MCF 10A (cell line): ENCODE data around the gene UNC79. TPM values are rescaled to one million over a fixed set of nuclear protein-coding genes. Genes with fewer than 3 reads are reported as not detected.
"Not testable (repeated sequence)": the region's sequence is repeated elsewhere in the genome, so short reads cannot be mapped to it uniquely, and the experiment has no call there.

Experiments
- BruUV-seq: library from RNA; stranded (reverse); fragments of 400-500 nt; replicated peaks from 2 replicates; lab custom pipeline; 2021; lab: Mats Ljungman, UMichigan
- CTCF ChIA-PET: fragments of 300-600 bp; sonication (Branson Sonifier 250); formaldehyde crosslinking; extraction: SDS; loops from one replicate; lab custom pipeline; 2021; ENCODE audit warnings: antibody characterized with exemption, inconsistent platforms; lab: Yijun Ruan, JAX
- POLR2A ChIA-PET: fragments of 300-600, 350-650 bp; sonication (Branson Sonifier 250); formaldehyde crosslinking; extraction: SDS; loops from one replicate; lab custom pipeline; 2020; ENCODE audit warnings: antibody characterized with exemption, inconsistent platforms; lab: Yijun Ruan, JAX
- DNase-seq: peaks from one replicate; pipeline ENCODE4 v3.0.0-alpha.2; 2018; ENCODE audit not compliant: unreplicated experiment
- H3K27ac Mint-ChIP-seq: one replicate; pipeline ENCODE4 v1.8.0; 2022; ENCODE audit warnings: mild to moderate bottlenecking, low read depth, mixed read lengths; ENCODE audit not compliant: unreplicated experiment
- H3K27me3 Mint-ChIP-seq: one replicate; pipeline ENCODE4 v1.8.0; 2022; ENCODE audit warnings: mixed read lengths; ENCODE audit not compliant: insufficient read depth, unreplicated experiment
- H3K36me3 Mint-ChIP-seq: one replicate; pipeline ENCODE4 v1.8.0; 2022; ENCODE audit warnings: mild to moderate bottlenecking, moderate library complexity, mixed read lengths; ENCODE audit not compliant: insufficient read depth, unreplicated experiment
- H3K4me1 Mint-ChIP-seq: one replicate; pipeline ENCODE4 v1.8.0; 2022; ENCODE audit warnings: mixed read lengths; ENCODE audit not compliant: insufficient read depth, unreplicated experiment
- H3K4me3 Mint-ChIP-seq: one replicate; pipeline ENCODE4 v1.8.0; 2022; ENCODE audit warnings: mild to moderate bottlenecking, moderate library complexity, mixed read lengths; ENCODE audit not compliant: unreplicated experiment
- H3K9me3 Mint-ChIP-seq: one replicate; pipeline ENCODE4 v1.8.0; 2022; ENCODE audit warnings: mixed read lengths; ENCODE audit not compliant: unreplicated experiment
- intact Hi-C: fragments of 100-400 bp; cut with micrococcal nuclease; formaldehyde crosslinking; loops from 2 replicates; pipeline ENCODE4 v1.14.1; 2022
- total RNA-seq: library from RNA; stranded (reverse); gene quantifications from 2 replicates; pipeline ENCODE4 v1.2.3, GENCODE V29; 2022
- TF ChIP-seq, protein P1 (sequence below): fragments of 200-600 bp; IDR thresholded peaks from one replicate; pipeline ENCODE4 v1.8.0; 2022; ENCODE audit warnings: antibody characterized with exemption, mild to moderate bottlenecking; ENCODE audit not compliant: unreplicated experiment

Gene UNC79
- total RNA-seq, 1 experiment from 2014 or later, result 0.05 TPM

DNA sequence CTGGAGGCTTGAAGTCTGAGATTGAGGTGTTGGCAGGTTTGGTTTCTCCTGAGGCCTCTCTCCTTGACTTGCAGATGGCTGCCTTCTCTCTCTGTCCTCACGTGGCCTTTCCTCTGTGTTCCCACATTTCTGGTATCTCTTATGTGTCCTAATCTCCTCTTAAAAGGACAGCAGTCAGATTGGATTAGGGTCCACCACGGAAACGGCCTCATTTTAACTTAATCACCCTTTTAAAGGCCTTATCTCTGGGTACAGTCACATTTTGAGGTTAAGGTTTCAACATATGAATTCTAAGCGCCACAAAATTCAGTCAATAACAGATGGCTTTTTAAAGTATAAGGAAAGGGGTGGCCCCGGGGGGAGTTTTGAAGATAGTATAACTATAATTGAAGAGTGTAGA, 33.5 kb downstream of the UNC79 start:
- TF ChIP-seq, protein P1, sequence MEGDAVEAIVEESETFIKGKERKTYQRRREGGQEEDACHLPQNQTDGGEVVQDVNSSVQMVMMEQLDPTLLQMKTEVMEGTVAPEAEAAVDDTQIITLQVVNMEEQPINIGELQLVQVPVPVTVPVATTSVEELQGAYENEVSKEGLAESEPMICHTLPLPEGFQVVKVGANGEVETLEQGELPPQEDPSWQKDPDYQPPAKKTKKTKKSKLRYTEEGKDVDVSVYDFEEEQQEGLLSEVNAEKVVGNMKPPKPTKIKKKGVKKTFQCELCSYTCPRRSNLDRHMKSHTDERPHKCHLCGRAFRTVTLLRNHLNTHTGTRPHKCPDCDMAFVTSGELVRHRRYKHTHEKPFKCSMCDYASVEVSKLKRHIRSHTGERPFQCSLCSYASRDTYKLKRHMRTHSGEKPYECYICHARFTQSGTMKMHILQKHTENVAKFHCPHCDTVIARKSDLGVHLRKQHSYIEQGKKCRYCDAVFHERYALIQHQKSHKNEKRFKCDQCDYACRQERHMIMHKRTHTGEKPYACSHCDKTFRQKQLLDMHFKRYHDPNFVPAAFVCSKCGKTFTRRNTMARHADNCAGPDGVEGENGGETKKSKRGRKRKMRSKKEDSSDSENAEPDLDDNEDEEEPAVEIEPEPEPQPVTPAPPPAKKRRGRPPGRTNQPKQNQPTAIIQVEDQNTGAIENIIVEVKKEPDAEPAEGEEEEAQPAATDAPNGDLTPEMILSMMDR, result no peak
- Mint-ChIP-seq H3K4me3 (no peak overlapping the region), H3K36me3 (no peaks in the 10 kb centered on the region), H3K27me3 (peaks cover 40% of the 10 kb centered on the region), H3K9me3 (no peaks in the 10 kb centered on the region), H3K27ac (no peak overlapping the region), H3K4me1 (no peaks in the 10 kb centered on the region)
- ChIA-PET CTCF (no interaction called here), POLR2A (no interaction called here)
- BruUV-seq, result no TSS peak
- intact Hi-C loops, result no loop called here
- DNase-seq, result no peak

DNA sequence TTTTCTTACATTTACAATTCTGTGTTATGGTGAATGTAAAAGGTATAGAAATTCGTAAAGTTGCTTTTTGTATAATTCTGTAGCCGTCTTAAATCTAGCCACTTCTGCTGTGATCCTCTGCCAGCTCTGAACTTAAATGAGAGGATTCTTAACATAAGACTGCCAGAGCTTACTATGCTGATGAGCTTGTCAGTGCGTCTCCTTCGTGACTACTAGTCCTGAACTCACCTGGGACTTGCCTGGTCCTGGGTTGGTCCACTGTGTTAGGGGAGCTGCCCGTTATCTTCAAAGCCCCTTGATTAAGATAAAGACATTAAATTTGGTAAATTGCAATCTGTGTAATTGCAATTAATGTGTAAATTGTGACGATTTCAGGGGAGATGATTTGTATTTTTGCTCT, 44.7 kb downstream of the UNC79 start:
- Mint-ChIP-seq H3K27me3 (peaks cover 88% of the 10 kb centered on the region), H3K4me1 (no peaks in the 10 kb centered on the region), H3K9me3 (no peaks in the 10 kb centered on the region), H3K27ac (no peak overlapping the region), H3K4me3 (no peak overlapping the region), H3K36me3 (no peaks in the 10 kb centered on the region)
- ChIA-PET CTCF (no interaction called here), POLR2A (no interaction called here)
- no TSS peak for BruUV-seq
- intact Hi-C loops, result no loop called here
- no peak for DNase-seq
- TF ChIP-seq, protein P1, result no peak

DNA sequence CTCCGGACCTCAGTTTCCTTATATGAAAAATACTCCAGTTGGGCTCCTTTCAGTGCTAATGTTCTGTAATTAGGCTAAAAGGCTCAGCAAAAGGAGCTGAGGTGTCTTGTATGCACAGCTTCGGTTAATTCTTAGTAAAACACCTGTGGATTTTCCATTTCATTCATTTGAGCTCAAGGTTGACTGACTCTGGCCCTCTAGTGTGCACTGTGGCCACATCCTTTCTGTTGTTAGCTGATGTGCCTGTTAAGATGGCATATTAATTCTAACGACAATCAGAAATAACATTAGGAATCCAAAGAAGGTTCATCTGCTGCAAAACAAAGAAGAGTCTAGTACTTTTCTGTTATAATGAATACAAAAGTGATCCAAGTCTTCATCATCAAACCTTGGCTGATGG, 45.6 kb downstream of the UNC79 start:
- intact Hi-C loops, result no loop called here
- Mint-ChIP-seq H3K9me3 (no peaks in the 10 kb centered on the region), H3K27me3 (peaks cover 87% of the 10 kb centered on the region), H3K36me3 (no peaks in the 10 kb centered on the region), H3K4me3 (no peak overlapping the region), H3K4me1 (no peaks in the 10 kb centered on the region), H3K27ac (no peak overlapping the region)
- POLR2A ChIA-PET, result no interaction called here
- no peak for DNase-seq
- CTCF ChIA-PET, result no interaction called here
- BruUV-seq, result no TSS peak
- TF ChIP-seq, protein P1, result no peak

DNA sequence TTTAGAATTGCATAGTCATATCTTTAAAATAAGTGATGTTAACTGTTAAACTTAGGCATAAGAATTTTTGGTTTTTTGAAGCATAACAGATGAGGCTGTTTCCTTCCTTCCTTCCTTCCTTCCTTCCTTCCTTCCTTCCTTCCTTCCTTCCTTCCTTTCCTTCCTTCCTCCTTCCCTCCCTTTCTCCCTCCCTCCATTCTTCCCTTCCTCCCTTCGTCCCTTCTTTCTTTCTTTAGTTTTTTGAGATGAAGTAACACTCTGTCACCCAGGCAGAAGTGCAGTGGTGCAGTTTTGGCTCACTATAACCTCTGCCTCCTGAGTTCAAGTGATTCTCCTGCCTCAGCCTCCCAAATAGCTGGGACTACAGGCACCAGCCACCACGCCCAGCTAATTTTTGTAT, 48.3 kb downstream of the UNC79 start:
- H3K9me3 Mint-ChIP-seq, H3K27ac Mint-ChIP-seq, intact Hi-C loops, H3K4me3 Mint-ChIP-seq, BruUV-seq, H3K36me3 Mint-ChIP-seq, CTCF ChIA-PET, DNase-seq, H3K4me1 Mint-ChIP-seq: not testable (repeated sequence)
- peaks cover 85% of the 10 kb centered on the region for H3K27me3 Mint-ChIP-seq
- POLR2A ChIA-PET, result interaction anchor here (0.6 kb wide), 1 partner anchor 595 kb away, joined by 3 read pairs; no protein-coding TSS in a partner anchor

DNA sequence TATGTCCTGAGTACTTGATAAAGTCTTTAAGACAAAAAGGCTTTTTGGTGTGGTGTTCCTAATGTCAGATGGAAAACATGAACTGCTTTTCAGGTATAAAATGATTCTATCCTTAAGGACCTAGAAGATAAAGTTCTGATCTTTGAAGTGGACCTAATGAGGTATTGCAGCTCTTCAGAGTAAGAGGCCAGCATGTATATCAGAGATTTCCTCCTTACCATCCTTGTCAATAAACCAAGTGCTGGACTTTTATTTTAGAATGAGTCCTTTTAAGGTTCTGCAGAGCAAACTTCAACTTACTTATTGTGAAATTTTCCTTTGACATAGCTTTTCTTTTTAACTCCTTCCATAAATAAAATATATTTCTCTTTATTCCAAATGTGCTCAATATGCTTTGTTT, 50.1 kb downstream of the UNC79 start:
- no peak overlapping the region for H3K4me3 Mint-ChIP-seq
- H3K9me3 Mint-ChIP-seq, result no peaks in the 10 kb centered on the region
- H3K27me3 Mint-ChIP-seq, result peaks cover 68% of the 10 kb centered on the region
- H3K36me3 Mint-ChIP-seq, result no peaks in the 10 kb centered on the region
- H3K27ac Mint-ChIP-seq, result no peak overlapping the region
- TF ChIP-seq, protein P1, result no peak
- CTCF ChIA-PET, result no interaction called here
- POLR2A ChIA-PET, result no interaction called here
- no peaks in the 10 kb centered on the region for H3K4me1 Mint-ChIP-seq
- intact Hi-C loops, result no loop called here
- BruUV-seq, result no TSS peak
- DNase-seq, result no peak
